ENCODE data around the gene CA10. TPM values are rescaled to one million over a fixed set of nuclear protein-coding genes. Genes with fewer than 3 reads are reported as not detected.

Gene CA10
- total and polyA plus RNA-seq, 8 donors = 1.3 TPM; not detected in 7

DNA sequence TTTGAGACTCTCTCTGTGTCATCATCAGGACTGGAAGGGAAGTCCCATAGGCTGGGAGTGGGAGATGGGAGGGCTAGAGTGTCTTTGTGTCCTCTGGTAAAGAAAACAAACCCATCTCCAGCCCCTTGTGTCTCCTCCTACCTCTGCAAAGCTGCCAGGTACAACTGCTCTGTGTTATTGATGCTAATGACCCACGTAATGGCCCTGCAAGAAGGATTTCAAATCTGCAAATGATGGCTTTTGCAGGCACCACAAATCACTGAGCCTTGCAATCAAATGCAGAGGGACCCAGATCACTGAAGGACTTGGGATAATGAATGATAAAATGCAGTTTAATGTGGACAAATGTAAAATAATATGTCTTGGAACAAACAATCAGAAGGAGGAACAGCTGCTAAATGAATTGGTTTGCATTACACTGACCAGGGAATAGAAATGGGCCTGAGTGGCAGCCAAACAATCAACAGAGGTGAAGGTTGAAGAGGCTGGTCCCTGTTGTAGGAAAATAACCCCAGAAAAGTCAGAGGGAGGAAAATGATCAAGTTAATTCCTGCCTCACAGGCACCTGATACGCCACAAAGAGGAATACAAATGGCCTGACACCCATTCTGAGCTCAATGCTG, 473.1 kb downstream of the CA10 start:
- Histone ChIP-seq H3K4me1 (no peaks in the 10 kb centered on the region), H3K27me3 (peaks cover 0 to 8% (median 0%) of the 10 kb centered on the region in 3 donors), H3K9me3 (no peaks in the 10 kb centered on the region), H3K4me3 (no peak overlapping the region), H3K36me3 (no peaks in the 10 kb centered on the region), H3K27ac (no peak overlapping the region)
- TF ChIP-seq POLR2AphosphoS5 (IDR thresholded peaks at IDR 0.05) (no peak), EP300 (IDR thresholded peaks at IDR 0.05) (no peak)
- no peak for DNase-seq
- WGBS, 5 donors = 44 to 69% (median 52%) methylated on average over 2 of the region's 2 CpGs
- intact Hi-C loops (cut with DNase I; ENCODE audit: low total_unique reads) = no loop called here

DNA sequence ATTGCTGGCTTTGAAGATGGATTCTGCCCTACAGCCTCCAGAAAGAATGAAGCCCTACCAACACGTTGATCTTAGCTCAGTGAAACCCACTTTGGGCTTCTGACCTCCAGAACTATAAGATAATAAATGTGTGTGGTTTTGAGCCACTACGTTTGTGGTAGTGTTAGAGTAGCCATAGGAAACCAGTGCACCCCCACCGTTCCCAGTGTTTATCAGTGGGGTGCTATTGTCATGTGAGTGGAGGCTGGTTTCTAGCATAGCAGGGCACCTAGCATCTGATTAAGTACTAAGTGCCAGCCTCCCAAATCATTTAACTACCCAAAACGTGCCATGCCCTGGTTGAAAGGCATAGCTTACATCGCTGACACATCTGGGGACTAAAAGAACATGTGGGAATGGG, 474.3 kb downstream of the CA10 start:
- Histone ChIP-seq H3K4me1 (no peaks in the 10 kb centered on the region), H3K9me3 (no peaks in the 10 kb centered on the region), H3K27me3 (peaks cover 0 to 8% (median 0%) of the 10 kb centered on the region in 3 donors), H3K36me3 (no peaks in the 10 kb centered on the region), H3K27ac (no peak overlapping the region), H3K4me3 (no peak overlapping the region)
- no peak for DNase-seq
- no peak for TF ChIP-seq EP300 (IDR thresholded peaks at IDR 0.05)
- no peak for TF ChIP-seq POLR2AphosphoS5 (IDR thresholded peaks at IDR 0.05)
- TF ChIP-seq POLR2A (IDR thresholded peaks at IDR 0.05) = no peak
- TF ChIP-seq, protein P1, sequence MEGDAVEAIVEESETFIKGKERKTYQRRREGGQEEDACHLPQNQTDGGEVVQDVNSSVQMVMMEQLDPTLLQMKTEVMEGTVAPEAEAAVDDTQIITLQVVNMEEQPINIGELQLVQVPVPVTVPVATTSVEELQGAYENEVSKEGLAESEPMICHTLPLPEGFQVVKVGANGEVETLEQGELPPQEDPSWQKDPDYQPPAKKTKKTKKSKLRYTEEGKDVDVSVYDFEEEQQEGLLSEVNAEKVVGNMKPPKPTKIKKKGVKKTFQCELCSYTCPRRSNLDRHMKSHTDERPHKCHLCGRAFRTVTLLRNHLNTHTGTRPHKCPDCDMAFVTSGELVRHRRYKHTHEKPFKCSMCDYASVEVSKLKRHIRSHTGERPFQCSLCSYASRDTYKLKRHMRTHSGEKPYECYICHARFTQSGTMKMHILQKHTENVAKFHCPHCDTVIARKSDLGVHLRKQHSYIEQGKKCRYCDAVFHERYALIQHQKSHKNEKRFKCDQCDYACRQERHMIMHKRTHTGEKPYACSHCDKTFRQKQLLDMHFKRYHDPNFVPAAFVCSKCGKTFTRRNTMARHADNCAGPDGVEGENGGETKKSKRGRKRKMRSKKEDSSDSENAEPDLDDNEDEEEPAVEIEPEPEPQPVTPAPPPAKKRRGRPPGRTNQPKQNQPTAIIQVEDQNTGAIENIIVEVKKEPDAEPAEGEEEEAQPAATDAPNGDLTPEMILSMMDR (IDR thresholded peaks at IDR 0.05) = no peak
- 41 to 47% (median 44%) methylated on average over 5 of the region's 5 CpGs for WGBS, 5 donors
- intact Hi-C loops (cut with DNase I; ENCODE audit: low total_unique reads) = no loop called here

DNA sequence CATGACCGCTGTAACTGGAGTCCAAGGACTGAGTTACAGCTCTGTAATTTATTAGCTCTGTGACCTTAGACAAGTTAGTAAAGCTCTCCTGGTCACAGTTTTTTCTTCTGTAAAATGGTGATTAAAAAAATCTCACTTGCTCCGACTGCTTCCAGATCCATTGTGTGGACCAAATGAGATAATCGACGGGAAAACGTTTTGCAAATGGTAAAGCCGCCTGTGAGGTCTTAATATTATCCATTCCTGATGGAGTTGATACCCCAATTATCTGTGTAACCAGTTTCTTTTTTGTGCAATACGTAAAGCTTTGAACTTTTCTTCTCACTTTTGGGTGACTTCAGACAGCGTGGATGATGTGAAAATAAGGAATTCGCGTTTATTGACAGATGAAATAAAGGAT, 475.2 kb downstream of the CA10 start:
- Histone ChIP-seq H3K4me3 (no peak overlapping the region), H3K27ac (no peak overlapping the region), H3K9me3 (no peaks in the 10 kb centered on the region), H3K27me3 (peaks cover 0 to 8% (median 0%) of the 10 kb centered on the region in 3 donors), H3K36me3 (no peaks in the 10 kb centered on the region), H3K4me1 (no peaks in the 10 kb centered on the region)
- DNase-seq = no peak
- intact Hi-C loops (cut with DNase I; ENCODE audit: low total_unique reads) = no loop called here
- no peak for TF ChIP-seq POLR2AphosphoS5 (IDR thresholded peaks at IDR 0.05)
- no peak for TF ChIP-seq POLR2A (IDR thresholded peaks at IDR 0.05)
- TF ChIP-seq EP300 (IDR thresholded peaks at IDR 0.05) = no peak
- TF ChIP-seq, protein P1 (IDR thresholded peaks at IDR 0.05) = no peak
- WGBS, 5 donors = 85 to 89% (median 87%) methylated on average over 10 of the region's 10 CpGs

- no peaks in the 10 kb centered on the region for H3K9me3 ChIP-seq
- WGBS, 5 donors = 36 to 57% (median 42%) methylated on average over 5 of the region's 5 CpGs
- H3K4me3 ChIP-seq = no peak overlapping the region
- H3K36me3 ChIP-seq = no peaks in the 10 kb centered on the region
- peaks cover 0 to 8% (median 0%) of the 10 kb centered on the region in 3 donors for H3K27me3 ChIP-seq
- no peaks in the 10 kb centered on the region for H3K4me1 ChIP-seq
- no peak overlapping the region for H3K27ac ChIP-seq
- TF ChIP-seq POLR2A (IDR thresholded peaks at IDR 0.05) = no peak
- no peak for TF ChIP-seq POLR2AphosphoS5 (IDR thresholded peaks at IDR 0.05)
- TF ChIP-seq, protein P1 (IDR thresholded peaks at IDR 0.05) = no peak
- TF ChIP-seq EP300 (IDR thresholded peaks at IDR 0.05) = no peak
- no peak for DNase-seq
- intact Hi-C loops (cut with DNase I; ENCODE audit: low total_unique reads) = no loop called here
Measured at GRCh38 chr17:51682115-51682514, 476.4 kb downstream of the CA10 start.

GRCh38 chr17:51677875-51678274, 480.6 kb downstream of the CA10 start:
- intact Hi-C loops (cut with DNase I; ENCODE audit: low total_unique reads) = no loop called here
- TF ChIP-seq POLR2AphosphoS5 (IDR thresholded peaks at IDR 0.05) (no peak), POLR2A (IDR thresholded peaks at IDR 0.05) (no peak), EP300 (IDR thresholded peaks at IDR 0.05) (no peak)
- TF ChIP-seq, protein P1 (IDR thresholded peaks at IDR 0.05) = no peak
- no peak overlapping the region for H3K27ac ChIP-seq

More at GRCh38 chr17:51677875-51678274, 480.6 kb downstream of the CA10 start:
- no peak for DNase-seq
- WGBS, 5 donors = 91 to 100% (median 100%) methylated on average over 1 of the region's 1 CpG
- Histone ChIP-seq H3K36me3 (no peaks in the 10 kb centered on the region), H3K4me1 (no peaks in the 10 kb centered on the region), H3K27me3 (peaks cover 0 to 16% (median 0%) of the 10 kb centered on the region in 3 donors), H3K9me3 (no peaks in the 10 kb centered on the region), H3K4me3 (no peak overlapping the region)
